HG03460 (cell line): ENCODE measurements around the gene ZNF335.
"Not testable (repeated sequence)": the region's sequence is repeated elsewhere in the genome, so short reads cannot be mapped to it uniquely, and the experiment has no call there.

ENCODE experiments used
- ATAC-seq: cut with Tn5 transposase; IDR thresholded peaks from one replicate; pipeline ENCODE4 v1.9.1; 2021; ENCODE audit not compliant: unreplicated experiment

ZNF335 gene

DNA sequence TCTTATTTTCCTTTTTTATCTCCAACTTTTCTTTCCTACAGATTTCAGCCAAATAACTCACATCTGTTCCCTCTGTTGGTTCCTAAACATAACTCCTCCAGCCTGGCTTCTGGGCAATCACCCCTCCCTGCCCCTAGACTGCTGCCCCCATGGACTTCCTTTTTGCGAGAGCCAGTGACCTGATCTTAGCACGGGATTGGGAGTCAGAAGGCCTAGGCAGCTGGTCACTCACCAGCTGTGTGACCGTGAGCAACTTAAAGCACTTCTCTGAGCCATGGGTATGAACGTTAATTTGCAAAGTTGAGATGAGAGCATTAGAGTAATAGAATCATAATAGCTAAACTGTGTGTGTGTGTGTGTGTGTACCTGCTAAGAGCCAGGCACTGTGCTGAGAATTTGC, 32.2 kb upstream of the ZNF335 start:
- ATAC-seq: no peak

DNA sequence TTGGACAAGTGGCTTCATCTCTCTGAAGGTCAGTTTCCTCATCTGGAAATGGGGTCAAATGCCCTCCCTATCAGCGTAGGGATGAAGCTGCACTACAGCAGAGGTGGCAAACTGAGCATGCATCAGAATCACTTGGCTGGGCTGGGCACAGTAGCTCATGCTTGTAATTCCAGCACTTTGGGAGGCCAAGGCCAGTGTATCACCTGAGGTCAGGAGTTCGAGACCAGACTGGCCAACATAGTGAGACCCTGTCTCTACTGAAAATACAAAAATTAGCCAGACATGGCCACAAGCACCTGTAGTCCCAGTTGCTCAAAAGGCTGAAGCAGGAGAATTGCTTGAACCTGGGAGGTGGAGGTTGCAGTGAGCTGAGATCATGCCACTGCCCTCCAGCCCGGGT, 30.0 kb upstream of the ZNF335 start:
- no peak for ATAC-seq

DNA sequence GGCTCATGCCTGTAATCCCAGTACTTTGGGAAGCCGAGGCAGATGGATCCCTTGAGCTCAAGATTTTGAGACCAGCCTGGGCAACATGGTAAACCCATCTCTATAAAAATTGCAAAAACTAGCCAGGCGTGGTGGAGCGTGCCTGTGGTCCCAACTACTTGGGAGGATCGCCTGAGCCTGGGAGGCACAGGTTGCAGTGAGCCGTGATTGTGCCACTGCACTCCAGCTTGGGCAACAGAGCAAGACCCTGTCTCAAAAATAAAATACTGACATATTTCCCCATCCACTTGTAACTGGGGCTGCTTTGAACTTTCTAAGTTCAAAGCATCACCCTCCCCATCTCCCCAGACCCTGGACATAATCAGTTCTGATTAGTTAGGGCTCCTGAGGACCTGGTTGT, 29.5 kb upstream of the ZNF335 start:
- ATAC-seq: no peak

DNA sequence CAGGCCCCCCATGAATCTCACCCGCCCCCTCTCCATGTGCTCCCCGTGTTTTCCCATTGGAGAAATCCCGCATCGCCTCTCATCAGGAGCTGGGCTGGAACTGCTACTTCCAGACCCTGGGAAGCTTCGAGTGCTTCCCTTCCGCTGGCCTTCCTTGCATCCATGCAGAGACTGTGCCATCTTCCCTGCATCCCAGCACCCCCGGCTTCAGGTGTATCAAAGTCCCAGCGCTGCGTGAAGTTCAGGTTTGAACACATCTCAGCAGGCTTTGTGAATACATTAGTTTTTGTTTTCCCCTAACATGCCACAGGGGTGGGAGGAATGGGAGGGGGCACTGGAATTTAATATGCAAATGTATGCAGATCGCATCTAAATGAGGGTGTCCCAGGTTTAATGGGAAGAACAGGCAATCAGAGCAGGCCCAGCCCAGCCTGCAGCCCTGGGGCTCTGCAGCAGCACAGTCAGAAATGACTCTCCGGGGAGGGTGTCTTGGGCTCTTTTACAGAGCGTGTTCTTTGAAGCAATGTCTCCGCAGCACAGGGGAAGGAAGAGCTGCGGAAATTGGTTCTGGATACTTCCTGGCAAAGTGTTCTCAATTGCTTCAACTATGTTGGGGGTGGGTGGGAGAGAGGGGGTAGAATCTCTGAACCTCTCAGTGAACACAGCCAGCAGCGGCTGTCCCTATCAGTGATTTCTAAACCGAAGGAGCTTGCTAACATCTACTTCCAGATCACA, 28.4 kb upstream of the ZNF335 start:
- ATAC-seq: no peak

DNA sequence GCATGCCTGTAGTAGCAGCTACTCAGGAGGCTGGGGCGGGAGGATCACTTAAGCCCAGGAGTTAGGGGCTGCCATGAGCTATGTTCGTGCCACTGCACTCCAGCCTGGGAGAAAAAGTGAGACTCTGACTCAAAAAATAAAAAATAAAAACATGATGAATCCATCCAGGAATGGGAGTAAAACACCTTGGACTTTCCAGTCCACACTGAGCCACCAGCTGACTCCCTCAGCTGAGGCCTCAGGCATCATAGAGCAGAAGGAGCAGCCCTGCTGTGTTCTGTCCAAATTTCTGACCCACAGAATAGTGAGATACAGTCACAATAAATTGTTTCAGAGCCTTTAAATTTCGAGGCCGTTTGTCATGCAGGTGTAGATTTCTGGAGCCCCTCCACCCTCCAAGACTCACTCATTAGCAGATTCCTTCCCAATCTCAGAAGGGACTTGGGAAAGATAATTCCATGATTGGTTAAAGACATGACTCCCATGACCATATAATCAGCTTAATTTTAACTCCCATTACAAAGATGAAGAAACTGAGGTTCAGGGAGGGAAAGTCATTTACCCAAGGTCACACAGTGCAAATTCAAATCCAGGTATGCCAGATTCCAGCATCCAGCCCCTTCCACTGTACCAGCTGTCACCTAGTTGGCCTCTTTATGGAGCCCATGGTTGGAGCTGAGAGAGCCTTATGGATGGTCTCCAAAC, 27.7 kb upstream of the ZNF335 start:
- no peak for ATAC-seq

DNA sequence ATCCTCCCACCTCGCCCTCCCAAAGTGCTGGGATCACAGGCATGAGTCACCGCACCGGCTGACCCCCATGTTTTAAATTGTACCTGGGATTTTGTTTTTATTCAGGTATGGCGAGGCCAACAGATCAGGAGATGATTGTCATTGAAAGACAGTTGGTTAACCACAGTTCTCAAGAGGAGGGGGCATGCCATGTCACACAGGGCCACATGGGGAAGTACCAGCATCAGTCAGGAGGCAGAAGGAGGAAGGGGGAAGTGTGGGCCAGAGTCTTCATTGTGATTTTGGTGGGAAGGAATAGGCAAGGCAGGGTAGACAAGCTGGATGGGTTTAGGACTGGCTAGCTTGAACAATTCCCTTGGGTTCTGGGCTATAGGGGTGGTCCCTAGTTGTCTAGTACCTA, 26.8 kb upstream of the ZNF335 start:
- ATAC-seq: no peak

DNA sequence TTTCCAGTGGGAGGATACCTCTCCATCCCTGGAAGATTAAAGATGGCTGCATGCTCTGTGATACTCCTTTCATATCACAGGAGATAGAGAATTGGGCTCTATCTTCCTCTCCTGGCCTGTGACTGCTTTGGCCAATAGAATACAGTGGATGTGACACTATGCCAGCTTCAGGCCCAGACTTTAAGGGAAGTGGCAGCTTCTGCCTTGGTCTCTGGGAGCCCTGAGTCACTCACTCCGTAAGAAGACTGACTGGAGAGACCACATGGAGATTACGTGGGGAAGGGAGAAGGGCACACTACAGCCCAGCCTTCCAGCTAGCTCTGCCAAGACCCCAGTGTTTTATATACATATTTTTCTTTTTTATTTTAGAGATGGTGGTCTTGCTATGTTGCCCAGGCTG, 26.3 kb upstream of the ZNF335 start:
- ATAC-seq: no peak

DNA sequence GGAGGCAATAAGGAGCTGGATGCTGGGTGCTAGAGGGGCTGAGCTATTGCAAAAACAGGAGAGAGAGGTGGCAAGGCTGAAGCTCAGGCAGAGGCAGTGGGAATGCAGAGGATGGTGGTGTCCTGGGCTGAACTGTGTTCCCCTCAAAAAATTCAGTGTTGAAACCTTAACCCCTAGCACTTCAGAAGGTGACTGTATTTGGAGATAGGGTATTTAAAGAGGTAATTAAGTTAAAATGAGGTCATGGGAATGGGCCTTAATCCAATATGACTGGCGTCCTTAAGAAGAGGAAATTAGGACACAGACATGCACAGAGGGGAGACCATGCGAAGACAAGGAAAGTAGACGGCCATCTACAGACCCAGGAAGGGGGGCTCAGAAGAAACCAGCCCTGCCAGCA, 25.2 kb upstream of the ZNF335 start:
- ATAC-seq: no peak

DNA sequence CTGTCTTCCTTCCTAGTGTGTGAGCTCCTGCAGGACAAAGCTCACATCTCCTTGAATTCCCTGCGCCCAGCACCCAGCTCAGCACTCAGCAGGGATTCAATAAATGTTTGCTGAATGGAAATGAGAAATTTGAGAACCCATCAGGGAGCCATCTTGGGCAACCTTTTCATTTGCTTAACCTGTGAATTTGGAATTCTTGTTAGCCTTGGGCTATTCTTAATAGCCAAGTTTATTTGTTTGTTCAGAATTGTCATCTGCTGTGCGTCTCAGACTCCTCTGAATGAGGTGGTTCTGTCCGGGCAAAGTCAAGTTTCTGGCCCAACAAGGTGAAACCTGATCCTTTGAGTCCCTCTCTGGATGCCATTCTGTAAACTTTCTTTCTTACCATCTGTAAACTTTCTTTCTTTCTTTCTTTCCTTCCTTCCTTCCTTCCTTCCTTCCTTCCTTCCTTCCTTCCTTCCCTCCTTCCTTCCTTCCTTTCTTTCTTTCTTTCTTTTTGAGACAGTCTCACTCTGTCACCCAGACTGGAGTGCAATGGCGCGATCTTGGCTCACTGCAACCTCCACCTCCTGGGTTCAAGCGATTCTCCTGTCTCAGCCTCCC, 23.6 kb upstream of the ZNF335 start:
- not testable (repeated sequence) for ATAC-seq

DNA sequence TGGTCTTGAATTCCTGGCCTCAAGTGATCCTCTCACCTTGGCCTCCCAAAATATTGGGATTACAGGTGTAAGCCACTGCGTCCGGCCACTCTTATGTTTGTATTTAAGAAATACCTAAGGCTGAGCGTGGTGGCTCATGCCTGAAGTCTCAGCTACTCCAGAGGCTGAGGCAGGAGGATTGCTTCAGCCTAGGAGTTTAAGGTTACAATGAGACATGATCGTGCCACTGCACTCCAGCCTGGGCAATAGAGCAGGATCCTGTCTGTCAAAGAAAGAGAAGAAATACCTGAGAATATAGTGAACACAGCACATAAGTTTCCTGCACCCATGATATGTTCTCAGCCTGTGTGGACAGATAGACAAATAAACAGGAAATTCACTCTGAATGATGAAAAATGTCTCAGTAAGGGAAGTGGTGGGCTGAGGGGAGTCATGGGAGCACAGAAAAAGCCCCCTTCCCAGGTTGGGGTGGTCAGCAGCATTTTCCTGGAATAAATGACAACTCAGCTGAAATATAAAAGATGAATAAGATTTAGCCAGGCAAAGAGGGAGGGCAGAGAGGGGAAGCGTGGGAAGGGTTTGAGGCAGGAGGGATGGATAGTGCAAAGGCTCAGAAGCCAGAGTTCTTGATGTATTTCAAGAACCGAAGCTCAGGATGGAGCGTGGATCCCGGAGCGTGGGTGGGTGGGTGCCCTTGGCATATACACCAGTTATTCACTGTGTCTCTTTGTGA, 22.9 kb upstream of the ZNF335 start:
- ATAC-seq: no peak

DNA sequence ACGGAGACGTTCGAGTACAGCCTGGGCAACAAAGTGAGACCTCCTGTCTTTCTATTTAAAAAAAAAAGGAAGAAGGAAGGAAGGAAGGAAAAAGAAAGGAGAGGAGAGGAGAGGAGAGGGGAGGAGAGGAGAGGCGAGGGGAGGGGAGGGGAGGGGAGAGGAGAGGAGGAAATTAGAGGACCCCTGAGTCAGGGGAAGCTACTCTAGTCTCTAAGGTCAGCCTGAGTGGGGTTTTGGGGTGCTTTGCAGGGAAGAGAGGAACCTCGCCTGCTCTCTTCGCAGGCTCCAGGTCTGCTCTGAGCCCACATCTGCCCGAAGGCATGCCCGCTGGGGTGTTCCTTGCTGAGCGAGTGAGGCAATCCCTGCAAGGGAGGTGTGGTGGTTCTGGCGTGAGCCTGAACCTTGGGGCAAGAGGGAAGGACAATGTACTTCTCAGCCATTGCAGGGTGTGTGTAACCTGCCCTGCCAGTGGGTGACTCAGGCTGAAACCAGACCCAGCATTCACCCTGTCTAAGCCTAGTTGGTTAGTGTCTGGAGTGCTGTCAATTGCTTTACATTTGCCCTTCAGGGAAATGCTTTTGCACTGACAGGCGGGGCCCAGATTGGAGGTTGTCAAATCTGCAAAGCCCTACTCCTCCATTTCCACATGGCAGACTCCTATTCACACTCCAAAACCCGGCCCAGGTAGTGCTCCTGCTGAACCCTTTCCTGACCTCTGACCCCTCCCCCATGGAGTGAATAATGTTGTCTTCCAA, 21.4 kb upstream of the ZNF335 start:
- ATAC-seq: no peak

DNA sequence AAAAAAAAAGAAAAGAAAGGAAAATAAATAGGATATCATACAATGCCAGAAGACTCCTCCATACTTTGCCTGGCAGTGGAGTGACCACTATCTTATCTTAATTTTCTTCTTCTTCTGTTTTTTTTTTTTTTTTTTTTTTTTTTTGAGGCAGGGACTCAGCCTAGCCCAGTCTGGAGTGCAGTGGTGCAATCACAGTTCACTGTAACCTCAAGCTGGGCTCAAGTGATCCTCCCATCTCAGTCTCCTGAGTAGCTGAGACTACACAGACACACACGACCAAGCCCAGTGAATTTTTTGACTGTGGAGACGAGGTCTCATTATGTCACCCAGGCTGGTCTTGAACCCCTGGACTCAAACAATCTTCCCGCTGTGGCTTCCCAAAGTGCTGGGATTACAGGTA, 19.6 kb upstream of the ZNF335 start:
- ATAC-seq: no peak

DNA sequence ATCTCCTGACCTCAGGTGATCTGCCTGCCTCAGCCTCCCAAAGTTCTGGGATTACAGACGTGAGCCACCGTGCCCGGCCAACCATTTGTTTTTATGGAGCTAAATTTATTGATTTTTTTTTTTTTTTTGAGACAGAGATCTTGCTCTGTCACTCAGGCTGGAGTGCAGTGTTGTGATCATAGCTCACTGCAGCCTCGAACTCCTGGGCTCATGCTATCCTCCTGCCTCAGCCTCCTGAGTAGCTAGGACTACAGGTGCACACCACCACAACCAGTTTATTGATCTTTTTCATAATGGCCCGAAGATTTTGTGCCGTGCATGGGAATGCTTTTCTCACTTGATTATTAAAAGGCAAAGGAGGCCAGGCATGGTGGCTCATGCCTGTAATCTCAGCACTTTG, 16.8 kb upstream of the ZNF335 start:
- ATAC-seq: not testable (repeated sequence)

DNA sequence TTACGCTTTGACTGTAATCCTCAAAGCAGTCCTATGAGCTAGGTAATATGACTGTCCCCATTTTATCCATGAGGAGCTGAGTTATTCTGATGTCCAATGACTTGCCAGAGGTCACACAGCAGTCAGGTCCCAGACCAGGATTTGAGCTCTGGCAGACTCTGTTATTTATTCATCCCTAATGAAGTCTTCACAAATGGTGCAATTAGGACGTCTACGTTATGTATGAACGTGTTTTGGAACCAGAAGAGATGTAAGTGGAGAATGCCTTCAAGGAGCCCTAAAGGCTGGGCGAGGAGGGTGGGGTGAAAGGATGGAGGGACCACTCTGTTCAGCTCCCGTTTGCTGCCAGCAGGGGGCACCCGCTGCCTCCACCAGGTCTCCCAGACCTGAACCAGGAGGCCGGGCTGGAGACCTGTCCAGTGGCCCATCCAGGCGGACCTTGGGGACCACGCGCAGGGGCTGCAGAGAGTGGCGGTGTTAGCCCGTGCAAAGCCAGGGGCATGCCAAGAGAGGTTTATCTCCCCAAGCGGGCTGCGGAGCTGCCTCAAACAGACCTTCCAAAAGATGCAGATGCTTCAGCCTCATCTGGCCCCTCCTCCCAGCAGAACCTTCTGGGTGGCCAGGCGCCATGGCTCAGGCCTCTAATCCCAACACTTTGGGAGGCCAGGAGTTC, 15.2 kb upstream of the ZNF335 start:
- ATAC-seq: no peak

DNA sequence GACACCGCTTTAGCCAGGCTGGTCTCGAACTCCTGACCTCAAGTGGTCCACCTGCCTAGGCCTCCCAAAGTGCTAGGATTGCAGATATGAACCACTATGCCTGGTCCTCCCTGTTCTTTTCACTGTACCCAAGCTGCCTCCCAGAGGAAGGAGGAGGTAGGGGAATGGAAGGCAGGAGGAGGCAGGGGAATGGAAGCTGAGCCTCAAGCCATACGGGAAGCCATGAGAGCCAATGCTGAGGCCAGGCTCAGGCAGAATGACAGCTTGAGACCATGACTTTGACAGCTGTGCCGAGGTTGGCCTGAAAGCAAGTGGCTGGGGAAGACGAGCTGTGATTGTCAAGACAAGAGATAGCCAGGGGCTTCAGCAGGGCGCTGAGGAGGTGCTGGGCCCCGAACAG, 13.6 kb upstream of the ZNF335 start:
- no peak for ATAC-seq

DNA sequence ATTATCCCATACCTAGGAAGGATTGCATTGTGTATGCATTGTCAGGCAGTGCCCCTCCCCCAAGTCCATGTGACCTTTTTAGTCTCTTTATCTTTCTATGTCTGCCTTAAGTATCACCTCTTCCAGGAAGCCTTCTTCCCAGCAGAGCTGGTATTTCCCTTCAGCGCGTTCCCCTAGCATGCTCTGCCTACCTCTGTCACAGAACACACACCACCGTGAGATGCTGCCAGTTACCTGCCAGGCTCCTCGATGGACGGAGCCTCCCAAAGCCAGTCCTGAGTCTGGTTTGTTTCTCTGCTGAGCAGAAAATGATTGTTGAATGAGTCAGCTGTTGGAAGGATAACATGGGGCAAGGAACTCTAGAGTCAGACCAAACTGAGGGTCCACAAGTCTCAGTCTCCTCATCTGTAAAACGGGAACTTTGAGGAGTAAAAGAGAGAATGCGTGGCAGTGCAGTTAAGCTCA, 11.3 kb upstream of the ZNF335 start:
- no peak for ATAC-seq

DNA sequence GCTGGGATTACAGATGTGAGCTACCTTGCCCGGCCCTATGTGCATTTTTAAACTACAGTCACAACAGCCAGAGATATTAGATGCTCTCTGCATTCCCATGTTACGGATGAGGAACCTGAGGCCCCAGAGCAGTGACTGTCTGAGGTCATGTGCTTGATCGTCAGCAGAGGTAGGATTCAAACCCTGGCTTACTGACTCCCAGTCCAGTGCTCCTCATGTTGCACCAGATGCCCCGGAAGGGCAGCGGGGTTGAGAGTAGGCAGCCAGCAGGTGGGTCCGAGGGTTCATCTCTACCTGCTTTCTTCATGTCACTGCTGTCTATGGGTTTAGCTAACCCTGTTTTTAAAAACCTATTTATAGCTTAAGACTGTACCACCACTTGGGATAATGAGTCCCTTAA, 9.3 kb upstream of the ZNF335 start:
- no peak for ATAC-seq

DNA sequence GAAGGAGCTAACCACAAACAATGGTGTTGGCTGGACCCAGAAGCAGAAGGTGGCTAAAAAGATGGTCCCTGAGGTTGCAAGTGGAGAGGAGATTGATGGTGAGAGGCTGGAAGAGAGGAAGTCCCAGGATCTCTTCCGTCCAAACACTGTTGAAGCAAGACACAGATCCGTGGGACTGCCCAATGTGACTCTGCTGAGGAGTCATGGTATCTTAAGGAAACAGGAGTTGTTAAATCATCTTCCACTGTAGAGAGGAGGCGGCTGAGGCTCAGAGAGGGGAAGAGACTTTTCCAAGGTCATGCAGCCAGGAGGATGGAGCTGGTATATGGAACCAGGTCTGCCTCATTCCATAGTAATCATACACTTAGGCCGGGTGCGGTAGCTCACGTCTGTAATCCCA, 4.1 kb upstream of the ZNF335 start:
- no peak for ATAC-seq

DNA sequence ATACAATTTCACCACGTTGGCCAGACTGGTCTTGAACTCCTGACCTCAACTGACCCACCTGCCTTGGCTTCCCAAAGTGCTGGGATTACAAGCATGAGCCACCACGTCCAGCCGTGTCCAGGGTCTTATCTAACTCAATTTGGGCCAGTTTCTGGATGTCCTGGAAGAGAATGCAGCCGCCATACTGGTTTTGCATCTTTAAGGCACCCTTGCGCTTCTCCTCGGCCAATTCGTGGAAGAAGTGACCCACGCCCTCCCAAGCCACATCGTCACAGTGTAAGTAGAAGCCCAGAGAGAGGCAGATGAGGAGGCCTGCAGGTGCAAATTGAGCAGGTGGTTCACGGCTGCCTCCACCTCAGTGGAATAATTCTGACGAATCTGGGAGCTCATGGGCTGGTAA, 3.7 kb upstream of the ZNF335 start:
- no peak for ATAC-seq

DNA sequence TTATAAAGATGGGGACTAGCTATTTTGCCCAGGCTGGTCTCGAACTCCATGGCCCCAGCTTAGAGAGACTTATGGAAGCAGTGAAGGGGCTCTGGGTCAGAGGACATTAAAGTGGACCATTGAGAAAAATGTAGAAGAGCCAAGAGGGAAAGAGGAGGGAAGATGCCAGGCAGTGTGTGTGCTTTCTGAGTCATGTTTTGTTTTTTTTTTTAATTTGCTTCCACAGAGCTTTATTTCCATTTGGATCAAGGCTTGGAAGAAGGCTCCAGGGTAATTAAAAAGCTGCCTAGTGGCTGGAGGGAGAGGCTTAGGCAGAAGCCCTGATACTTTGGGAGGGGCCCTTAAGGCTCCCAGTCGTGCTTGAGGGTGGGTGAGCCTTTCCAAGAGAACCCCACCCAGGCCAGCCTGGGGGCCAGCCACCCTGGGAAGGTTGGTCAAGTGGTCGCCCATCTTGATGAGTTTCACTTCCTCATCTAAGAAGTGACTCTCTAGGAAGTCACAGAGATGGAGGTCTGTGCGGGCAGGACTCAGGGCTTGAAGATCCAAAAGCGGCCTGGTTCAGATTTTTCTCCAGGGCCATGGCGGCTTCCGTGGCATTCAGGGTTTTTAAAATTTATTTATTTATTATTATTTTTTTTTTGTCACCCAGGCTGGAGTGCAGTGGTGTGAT, 3.0 kb upstream of the ZNF335 start:
- no peak for ATAC-seq
